GM12872 (cell line): ENCODE results near the gene STK32B.

Experiments
- CTCF ChIP-seq: IDR thresholded peaks from 3 replicates; pipeline ENCODE4 v1.5.1; 2011; ENCODE audit warnings: low read depth, mild to moderate bottlenecking, low read length, moderate library complexity; ENCODE audit not compliant: insufficient read depth

The STK32B gene

GRCh38 chr4:5497489-5497888 lies 446.2 kb downstream of the STK32B start:
- no peak for TF ChIP-seq CTCF

- TF ChIP-seq CTCF, result no peak
These were observed 448.9 kb downstream of the STK32B start for GRCh38 chr4:5500165-5500564.

GRCh38 chr4:5503336-5503936 lies 452.2 kb downstream of the STK32B start:
- TF ChIP-seq CTCF, result no peak

GRCh38 chr4:5504486-5504885 lies 453.2 kb downstream of the STK32B start:
- no peak for TF ChIP-seq CTCF

- TF ChIP-seq CTCF, result no peak
These were observed 459.2 kb downstream of the STK32B start for GRCh38 chr4:5510504-5510903.

- no peak for TF ChIP-seq CTCF
These were observed 460.5 kb downstream of the STK32B start for GRCh38 chr4:5511791-5512190.

- no peak for TF ChIP-seq CTCF
These were observed 464.4 kb downstream of the STK32B start for GRCh38 chr4:5515646-5516045.

- TF ChIP-seq CTCF, result no peak
These were observed 466.1 kb downstream of the STK32B start for GRCh38 chr4:5517372-5517771.
